Lung microvascular endothelial cell (primary cell): ENCODE data around the gene FNIP2. TPM values are rescaled to one million over a fixed set of nuclear protein-coding genes. Genes with fewer than 3 reads are reported as not detected.
"Not testable (repeated sequence)": the region's sequence is repeated elsewhere in the genome, so short reads cannot be mapped to it uniquely, and the experiment has no call there.

ENCODE experiments used
- DNase-seq, 2 donors: peaks; one replicate each; pipeline versions ENCODE4 v3.0.0 to v3.0.0-alpha.2; 2010; ENCODE audit warnings: low read depth in 2 of 2
- total RNA-seq: library from RNA; depleted of rRNA; stranded (reverse); fragments of >200 nt; gene quantifications from 2 replicates; pipeline ENCODE4 v1.2.1, GENCODE V29; 2014

FNIP2 gene
- total RNA-seq, 1 donor from 2014 or later: 42.3 TPM

DNA sequence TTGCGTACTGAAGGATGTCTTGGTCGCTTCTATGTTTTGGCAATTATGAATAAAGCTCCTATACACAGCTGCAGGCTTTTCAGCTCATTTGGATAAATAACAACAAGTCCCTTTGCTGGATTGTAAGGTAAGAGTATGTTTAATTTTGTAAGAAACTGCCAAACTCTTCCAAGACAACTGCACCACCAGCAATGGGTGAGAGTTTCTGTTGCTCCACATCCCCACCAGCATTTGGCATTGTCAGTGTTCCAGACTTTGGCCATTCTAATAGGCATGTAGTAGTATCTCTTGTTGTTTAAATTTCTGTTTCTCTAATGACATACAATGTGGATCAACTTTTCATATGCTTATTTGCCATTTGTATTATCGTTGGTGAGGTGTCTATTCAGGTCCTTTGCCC is 44.3 kb downstream of the FNIP2 start:
- DNase-seq: no peak

DNA sequence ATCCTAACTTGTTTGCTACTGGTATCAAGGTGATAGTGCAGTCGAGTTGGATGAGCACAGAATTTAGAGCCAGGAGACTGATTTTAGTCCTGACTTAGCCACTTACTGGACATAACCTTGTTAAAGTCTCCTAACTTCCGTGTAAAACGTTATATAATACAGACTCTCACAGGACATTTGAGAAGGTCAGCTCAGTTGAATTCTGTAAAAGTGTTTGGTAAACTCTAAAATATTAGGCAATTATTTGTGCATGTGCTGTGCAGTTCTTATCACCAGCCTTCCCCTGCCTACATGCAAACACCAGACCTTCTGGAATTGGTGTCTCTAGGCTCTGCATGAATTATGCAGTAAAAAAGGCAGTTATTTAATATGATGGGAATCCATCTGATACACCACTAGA is 45.4 kb downstream of the FNIP2 start:
- DNase-seq: no peak

DNA sequence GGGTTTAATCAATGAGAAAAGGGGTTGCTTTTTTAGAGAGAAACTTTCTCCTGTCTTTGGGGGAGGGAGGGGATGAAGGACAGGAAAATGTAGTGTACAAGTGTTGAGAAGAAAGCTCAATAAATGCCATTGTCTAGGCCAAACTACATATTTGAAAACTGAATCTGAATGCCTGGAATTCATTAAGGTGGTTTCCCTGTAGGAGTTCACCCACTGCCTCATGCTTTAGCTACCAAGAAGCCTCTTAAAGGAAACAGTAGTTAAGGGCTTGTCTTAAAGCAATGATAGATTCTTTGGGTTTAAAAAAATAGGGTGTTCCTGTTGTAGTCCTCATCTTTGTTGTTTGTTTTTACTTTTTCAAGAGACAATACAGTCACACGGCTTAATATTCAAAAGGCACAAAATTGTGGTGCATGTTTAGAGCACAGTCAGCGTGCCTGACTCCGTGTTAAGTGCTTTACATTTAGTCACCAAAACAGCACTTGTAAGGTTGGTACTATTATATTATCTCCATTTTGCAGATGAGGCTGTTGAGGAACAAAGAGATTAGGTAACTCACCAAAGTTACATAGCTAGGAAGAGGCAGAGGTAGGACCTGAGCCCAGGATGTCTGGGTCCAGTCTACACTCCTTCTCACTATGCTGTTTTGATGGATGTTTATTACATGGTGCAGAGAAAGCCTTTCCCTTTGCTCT is 46.0 kb downstream of the FNIP2 start:
- no peak for DNase-seq

DNA sequence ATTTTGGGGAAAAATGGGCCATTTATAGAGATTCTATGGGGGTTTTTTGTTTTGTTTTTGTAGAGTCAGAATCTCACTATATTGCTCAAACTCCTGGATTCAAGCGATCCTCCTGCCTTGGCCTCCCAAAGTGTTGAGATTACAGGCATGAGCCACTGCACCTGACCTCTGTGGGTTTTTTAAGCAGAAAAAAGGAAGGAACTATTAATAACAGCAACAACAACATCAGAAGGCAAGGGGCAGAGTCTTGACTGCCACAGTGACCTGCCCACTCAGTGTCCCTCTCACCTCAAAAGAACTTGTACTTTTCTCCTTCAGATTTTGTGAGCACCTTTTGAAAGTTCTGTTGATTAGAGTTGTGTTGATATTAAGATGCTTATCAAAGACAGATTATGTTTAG is 48.1 kb downstream of the FNIP2 start:
- no peak for DNase-seq

DNA sequence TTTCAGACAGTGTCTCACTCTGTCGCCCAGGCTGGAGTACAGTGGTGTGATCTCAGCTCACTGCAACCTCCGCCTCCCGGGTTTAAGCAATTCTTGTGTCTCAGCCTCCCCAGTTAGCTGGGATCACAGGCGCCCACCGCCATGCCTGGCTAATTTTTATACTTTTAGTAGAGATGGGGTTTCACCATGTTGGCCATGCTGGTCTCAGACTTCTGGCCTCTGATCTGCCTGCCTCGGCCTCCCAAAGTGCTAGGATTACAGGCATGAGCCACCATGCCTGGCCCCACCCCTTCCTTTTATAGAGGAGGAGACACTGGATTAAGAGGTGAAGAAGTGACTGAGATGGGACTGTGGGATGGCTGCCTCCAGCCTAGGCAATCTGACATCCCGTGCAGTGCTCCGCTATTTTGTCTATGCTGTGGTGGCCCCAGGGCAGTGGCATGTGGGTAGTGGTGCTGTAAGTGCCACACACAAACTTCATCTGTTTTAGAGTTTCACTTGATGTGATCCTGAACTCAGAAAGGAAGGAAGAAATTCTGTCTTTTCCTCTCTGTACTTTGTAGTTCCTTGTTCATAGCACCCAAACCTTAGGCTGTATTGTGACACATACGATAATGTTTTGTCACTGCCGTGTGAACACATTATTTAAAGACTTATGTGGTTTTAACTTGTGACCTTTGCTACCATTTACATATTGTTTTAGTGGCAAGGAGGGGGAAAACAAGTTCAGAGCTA is 48.9 kb downstream of the FNIP2 start:
- DNase-seq: peak in 1 of 2 donors; percentile 58

DNA sequence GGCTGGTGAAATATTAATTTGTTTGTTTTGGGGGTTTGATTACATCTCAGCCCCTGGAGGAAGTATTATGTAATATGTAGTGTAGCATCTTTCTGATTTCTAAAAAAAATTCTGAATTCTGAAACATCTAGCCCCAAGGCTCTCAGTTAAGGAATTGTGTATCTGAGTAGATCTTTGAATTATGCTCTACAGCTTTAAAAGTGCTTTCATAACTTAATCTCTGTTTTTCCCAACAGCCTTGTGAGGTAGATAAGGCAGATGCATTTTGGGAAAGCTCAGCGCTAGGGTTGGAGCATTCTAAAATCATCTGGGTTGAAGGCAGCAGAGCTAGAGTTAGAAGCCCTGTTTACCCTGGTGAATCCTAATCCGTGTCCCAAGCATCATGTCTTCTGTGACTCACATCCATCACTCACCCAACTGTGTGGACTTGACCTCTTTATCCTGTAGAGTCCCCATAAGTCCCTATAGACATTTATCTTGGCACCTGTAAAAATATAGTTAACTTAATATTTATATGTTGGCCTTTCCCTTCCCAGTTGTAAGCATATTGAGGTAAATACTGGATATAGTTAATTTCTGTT is 49.8 kb downstream of the FNIP2 start:
- DNase-seq: peak in 1 of 2 donors; percentile 28

GRCh38 chr4:158819942-158820786 is 51.3 kb downstream of the FNIP2 start:
- no peak for DNase-seq

- DNase-seq: peak in 1 of 2 donors; percentile 48
These were observed 52.6 kb downstream of the FNIP2 start for GRCh38 chr4:158821228-158821971.

- DNase-seq: no peak
These were observed 53.5 kb downstream of the FNIP2 start for GRCh38 chr4:158822348-158822747.

DNA sequence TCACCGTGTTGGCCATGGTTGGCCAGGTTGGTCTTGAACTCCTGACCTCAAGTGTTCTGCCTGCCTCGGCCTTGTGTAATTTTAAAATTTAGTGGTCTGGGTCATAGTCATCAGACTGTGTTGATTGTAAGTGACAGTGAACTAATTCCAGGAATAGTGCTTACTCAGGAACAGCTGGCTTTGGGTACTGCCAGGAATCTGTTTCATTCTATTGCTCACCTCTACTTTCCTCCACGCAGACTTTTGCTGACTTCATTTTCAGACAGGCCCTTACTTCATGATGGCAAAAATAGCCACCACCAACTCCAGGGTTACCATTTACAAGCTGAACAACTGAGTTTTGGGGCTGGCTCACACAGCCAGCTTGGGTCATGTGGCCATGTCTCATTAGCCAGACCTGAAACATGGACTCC is 54.6 kb downstream of the FNIP2 start:
- DNase-seq: peak in 1 of 2 donors; percentile 53

GRCh38 chr4:158824425-158825274 is 55.8 kb downstream of the FNIP2 start:
- DNase-seq: peak in 1 of 2 donors; percentile 52

- no peak for DNase-seq
These were observed 56.7 kb downstream of the FNIP2 start for GRCh38 chr4:158825433-158826036.

DNA sequence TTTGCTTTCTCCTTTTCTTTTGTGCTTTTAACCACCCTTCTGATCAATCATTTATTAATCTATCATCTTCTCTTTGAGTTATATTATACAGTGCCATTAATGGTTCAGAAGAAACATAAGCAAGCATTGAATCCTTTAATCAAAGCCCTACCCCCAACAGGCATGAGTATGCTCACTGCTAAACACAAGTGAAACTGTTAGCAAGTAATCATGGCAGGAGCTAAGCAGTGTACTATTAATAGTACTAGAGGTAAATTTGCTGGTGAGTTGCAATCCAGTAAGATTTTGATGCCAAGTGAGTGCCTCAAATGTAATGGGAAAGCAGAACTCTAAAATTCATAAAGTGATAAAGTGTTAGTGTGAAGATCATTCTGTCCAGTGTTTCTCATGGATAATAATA is 57.2 kb downstream of the FNIP2 start:
- peak in 1 of 2 donors; percentile 30 for DNase-seq

- DNase-seq: peak; percentile 67 to 77
These were observed 58.1 kb downstream of the FNIP2 start for GRCh38 chr4:158826882-158827281.

GRCh38 chr4:158827543-158827981 is 58.7 kb downstream of the FNIP2 start:
- DNase-seq: no peak

DNA sequence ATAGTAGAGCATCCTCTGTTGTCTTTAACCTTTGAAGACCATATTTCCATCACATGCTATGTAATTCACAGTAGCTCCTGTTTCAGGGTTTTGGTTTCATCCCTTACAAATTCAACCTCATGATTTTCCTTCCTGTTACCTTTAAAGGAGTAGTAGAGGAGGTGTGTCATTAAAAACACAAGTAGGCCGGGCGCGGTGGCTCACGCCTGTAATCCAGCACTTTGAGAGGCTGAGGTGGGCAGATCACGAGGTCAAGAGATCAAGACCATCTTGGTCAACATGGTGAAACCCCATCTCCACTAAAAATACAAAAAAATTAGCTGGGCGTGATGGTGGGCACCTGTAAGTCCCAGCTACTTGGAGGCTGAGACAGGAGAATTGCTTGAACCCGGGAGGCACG is 59.3 kb downstream of the FNIP2 start:
- DNase-seq: not testable (repeated sequence)

DNA sequence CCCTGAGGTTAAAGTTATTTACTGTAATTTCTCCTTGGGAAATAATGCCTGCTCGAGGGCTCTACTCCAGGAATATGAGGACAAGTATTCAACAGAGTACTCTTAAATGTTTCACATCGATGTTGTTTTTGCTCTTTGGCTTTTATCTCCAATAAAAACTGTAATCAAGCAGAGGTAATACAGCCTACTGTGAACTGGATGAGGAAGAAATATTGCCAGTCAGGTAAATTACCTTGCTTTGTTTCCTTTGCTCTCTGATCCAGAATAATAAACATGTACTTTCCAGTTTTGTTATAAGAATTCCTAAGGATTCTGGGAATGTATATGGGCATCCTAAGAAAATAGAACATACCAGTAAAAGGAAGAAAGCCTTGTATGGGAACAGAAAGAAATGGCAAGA is 60.4 kb downstream of the FNIP2 start:
- DNase-seq: no peak

DNA sequence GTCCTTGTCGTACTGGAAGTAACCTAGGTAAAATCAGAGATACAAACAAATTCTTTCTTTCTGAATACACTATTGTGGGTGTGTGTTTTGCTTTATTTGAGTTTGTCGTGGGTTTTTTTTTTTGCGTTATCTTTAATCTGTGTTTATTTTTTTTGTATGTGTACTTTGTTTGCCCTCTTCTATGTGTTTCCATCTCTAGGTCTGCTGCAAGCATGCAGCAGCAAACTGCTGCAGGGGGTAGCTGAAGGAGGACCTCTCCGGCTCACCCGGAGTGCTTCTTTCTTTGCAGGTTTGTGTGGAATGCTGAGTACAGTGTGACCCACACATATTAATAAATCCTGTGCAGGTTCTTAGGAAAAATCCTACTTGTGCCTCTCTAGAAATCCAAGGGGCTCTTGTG is 64.8 kb downstream of the FNIP2 start:
- no peak for DNase-seq

DNA sequence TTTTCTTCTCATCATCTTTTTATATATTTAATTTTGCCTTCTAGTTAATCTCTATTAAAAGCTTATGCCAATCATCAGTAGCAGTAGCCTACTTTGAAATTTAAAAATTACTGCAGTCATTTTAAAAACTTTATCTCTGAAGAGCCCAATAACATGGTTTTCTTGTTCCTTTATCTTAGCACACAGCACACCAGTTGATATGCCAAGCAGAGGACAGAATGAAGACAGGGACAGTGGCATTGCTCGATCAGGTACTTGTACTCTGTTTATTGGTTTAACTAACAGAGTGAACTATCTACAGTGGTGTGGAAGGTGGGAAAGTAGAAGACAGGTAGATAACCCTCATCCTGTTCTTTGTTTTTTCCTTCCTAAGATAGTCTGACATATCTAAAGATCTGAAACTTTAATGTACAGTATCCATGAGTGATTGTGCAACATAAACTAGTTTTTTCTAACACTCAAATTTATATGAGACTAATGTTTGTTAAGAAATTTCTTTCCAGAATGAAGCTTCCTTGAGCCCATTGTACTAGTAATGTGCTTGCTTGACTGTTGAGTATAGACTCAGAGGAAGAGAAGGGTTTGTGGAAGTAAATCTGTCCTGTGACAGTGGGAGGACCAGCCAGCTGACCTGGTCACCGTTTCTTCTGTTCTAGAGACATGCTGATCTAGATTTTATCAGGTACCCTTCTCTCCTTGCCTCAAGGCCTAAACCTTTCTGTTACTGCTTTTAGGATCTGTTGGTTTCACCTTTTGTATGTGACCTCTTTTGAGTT is 66.6 kb downstream of the FNIP2 start:
- no peak for DNase-seq
